Endothelial cell (in vitro differentiated cells): ENCODE results near the gene TGIF2. TPM values are rescaled to one million over a fixed set of nuclear protein-coding genes. Genes with fewer than 3 reads are reported as not detected.

Source experiments
- DNase-seq: peaks from one replicate; pipeline ENCODE4 v3.0.0; 2021; ENCODE audit warnings: low spot score
- H3K27ac Mint-ChIP-seq: one replicate; pipeline ENCODE4 v1.8.0; 2021; ENCODE audit warnings: mixed read lengths, inconsistent platforms; ENCODE audit not compliant: unreplicated experiment
- H3K27me3 Mint-ChIP-seq: one replicate; pipeline ENCODE4 v1.8.0; 2021; ENCODE audit warnings: mild to moderate bottlenecking, moderate library complexity, mixed read lengths, inconsistent platforms; ENCODE audit not compliant: unreplicated experiment
- H3K36me3 Mint-ChIP-seq: one replicate; pipeline ENCODE4 v1.8.0; 2021; ENCODE audit warnings: mild to moderate bottlenecking, low read depth, mixed read lengths, inconsistent platforms; ENCODE audit not compliant: unreplicated experiment
- H3K4me1 Mint-ChIP-seq: one replicate; pipeline ENCODE4 v1.8.0; 2021; ENCODE audit warnings: mild to moderate bottlenecking, mixed read lengths, inconsistent platforms; ENCODE audit not compliant: unreplicated experiment
- H3K4me3 Mint-ChIP-seq: one replicate; pipeline ENCODE4 v1.8.0; 2021; ENCODE audit warnings: mild to moderate bottlenecking, mixed read lengths, inconsistent platforms; ENCODE audit not compliant: unreplicated experiment
- H3K9me3 Mint-ChIP-seq: one replicate; pipeline ENCODE4 v1.8.0; 2021; ENCODE audit warnings: mixed read lengths, inconsistent platforms; ENCODE audit not compliant: unreplicated experiment
- CTCF ChIP-seq: fragments of 200-600 bp; sonication (generic); IDR thresholded peaks from one replicate; pipeline ENCODE4 v1.5.0; 2021; ENCODE audit warnings: antibody characterized with exemption; ENCODE audit not compliant: unreplicated experiment
- total RNA-seq: library from RNA; stranded (reverse); fragmentation: NEBNext Ultra II Directional; extraction: Animal tissue kit (Norgen Biotek cat#: 25700); gene quantifications from one replicate; pipeline ENCODE4 v1.2.1, GENCODE V29; 2021; ENCODE audit not compliant: unreplicated experiment

The TGIF2 gene
- total RNA-seq, 1 donor from 2014 or later, result 43.7 TPM

GRCh38 chr20:36624944-36625324, 51.5 kb downstream of the TGIF2 start:
- Mint-ChIP-seq H3K4me1 (peaks cover 9% of the 10 kb centered on the region), H3K27ac (peak overlapping the region; percentile 86), H3K36me3 (no peaks in the 10 kb centered on the region), H3K27me3 (peaks cover 1% of the 10 kb centered on the region), H3K9me3 (no peaks in the 10 kb centered on the region), H3K4me3 (no peak overlapping the region)
- no peak for DNase-seq
- no peak for TF ChIP-seq CTCF

GRCh38 chr20:36628076-36628475, 54.7 kb downstream of the TGIF2 start:
- Mint-ChIP-seq H3K9me3 (no peaks in the 10 kb centered on the region), H3K4me1 (peaks cover 17% of the 10 kb centered on the region), H3K36me3 (no peaks in the 10 kb centered on the region), H3K27me3 (peaks cover 1% of the 10 kb centered on the region), H3K4me3 (no peak overlapping the region), H3K27ac (no peak overlapping the region)
- no peak for DNase-seq
- TF ChIP-seq CTCF, result no peak

GRCh38 chr20:36629719-36630681, 56.6 kb downstream of the TGIF2 start:
- Mint-ChIP-seq H3K36me3 (peaks cover 2% of the 10 kb centered on the region), H3K4me1 (peaks cover 11% of the 10 kb centered on the region), H3K4me3 (no peak overlapping the region), H3K27ac (no peak overlapping the region), H3K27me3 (peaks cover 3% of the 10 kb centered on the region), H3K9me3 (no peaks in the 10 kb centered on the region)
- DNase-seq, result peak; percentile 18
- no peak for TF ChIP-seq CTCF

- H3K27ac Mint-ChIP-seq, result no peak overlapping the region
These were observed 58.2 kb downstream of the TGIF2 start for GRCh38 chr20:36631646-36632045.

More at GRCh38 chr20:36631646-36632045, 58.2 kb downstream of the TGIF2 start:
- Mint-ChIP-seq H3K27me3 (peaks cover 3% of the 10 kb centered on the region), H3K9me3 (no peaks in the 10 kb centered on the region), H3K4me3 (no peak overlapping the region), H3K36me3 (peaks cover 2% of the 10 kb centered on the region), H3K4me1 (peaks cover 11% of the 10 kb centered on the region)
- TF ChIP-seq CTCF, result no peak
- DNase-seq, result no peak
